Measurements from ENCODE around the gene KRTAP3-1.
"Not testable (repeated sequence)": the region's sequence is repeated elsewhere in the genome, so short reads cannot be mapped to it uniquely, and the experiment has no call there.

The KRTAP3-1 gene

GRCh38 chr17:41040783-41041571, 32.0 kb upstream of the KRTAP3-1 start, which contains the start of gene KRTAP1-1:
Gene KRTAP1-1, minus strand, starts transcription at chr17:41041450. Its CDS starts 53 bp downstream, at chr17:41041397.
- not testable (repeated sequence) for H3K27ac ChIP-seq (ENCODE audit: insufficient read depth, low read length, poor library complexity, severe bottlenecking); DNase-seq

GRCh38 chr17:41037853-41038350, 29.0 kb upstream of the KRTAP3-1 start:
- H3K9me3 ChIP-seq (ENCODE audit: control insufficient read depth, low read length): no peaks in the 10 kb centered on the region
- H3K4me1 ChIP-seq (ENCODE audit: control insufficient read depth, insufficient read depth, low read length, poor library complexity, severe bottlenecking): no peaks in the 10 kb centered on the region
- DNase-seq: no peak
- H3K27me3 ChIP-seq (replicated peaks; ENCODE audit: control insufficient read depth, insufficient read depth, low read length, poor library complexity, severe bottlenecking): no peaks in the 10 kb centered on the region
- no peak overlapping the region for H3K4me3 ChIP-seq (ENCODE audit: insufficient read depth, low read depth, low read length, poor library complexity, severe bottlenecking)
- no peaks in the 10 kb centered on the region for H3K36me3 ChIP-seq (ENCODE audit: control insufficient read depth, insufficient read depth, low read length)
- no peak overlapping the region for H3K27ac ChIP-seq (ENCODE audit: insufficient read depth, low read length, poor library complexity, severe bottlenecking)

More at GRCh38 chr17:41040783-41041571, 32.0 kb upstream of the KRTAP3-1 start, which contains the start of gene KRTAP1-1:
- H3K27me3 ChIP-seq (replicated peaks; ENCODE audit: control insufficient read depth, insufficient read depth, low read length, poor library complexity, severe bottlenecking); H3K4me3 ChIP-seq (ENCODE audit: insufficient read depth, low read depth, low read length, poor library complexity, severe bottlenecking); H3K36me3 ChIP-seq (ENCODE audit: control insufficient read depth, insufficient read depth, low read length); H3K9me3 ChIP-seq (ENCODE audit: control insufficient read depth, low read length); H3K4me1 ChIP-seq (ENCODE audit: control insufficient read depth, insufficient read depth, low read length, poor library complexity, severe bottlenecking): not testable (repeated sequence)

DNA sequence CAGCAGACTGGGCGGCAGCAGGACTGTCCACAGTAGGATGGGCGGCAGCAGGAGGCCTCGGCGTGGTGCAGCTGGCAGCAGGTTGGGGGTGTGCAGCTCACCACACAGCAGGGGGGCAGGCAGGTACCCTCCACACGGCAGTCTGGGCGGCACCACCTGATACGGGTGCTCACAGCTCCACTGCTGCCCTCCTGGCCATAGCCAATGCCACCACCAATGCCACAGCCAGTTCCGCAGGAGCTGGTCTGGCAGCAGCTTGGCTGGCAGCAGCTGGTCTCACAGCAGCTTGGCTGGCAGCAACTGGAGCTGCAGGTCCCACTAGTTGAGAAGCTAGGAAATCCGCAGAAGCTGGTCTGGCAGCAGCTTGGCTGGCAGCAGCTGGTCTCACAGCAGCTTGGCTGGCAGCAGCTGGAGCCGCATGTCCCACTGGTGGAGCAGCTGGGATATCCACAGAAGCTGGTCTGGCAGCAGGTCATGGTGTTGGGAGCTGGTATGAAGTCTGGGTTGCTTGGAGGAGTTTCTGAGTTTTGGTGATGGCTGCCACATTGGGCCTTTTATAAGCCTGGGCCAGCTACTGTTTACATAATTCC, 25.5 kb upstream of the KRTAP3-1 start, which contains the start of gene KRTAP1-3:
Gene KRTAP1-3, minus strand, starts transcription at position 529 of the 590 bp plus-strand sequence. Its CDS starts 53 bp downstream, at position 476.
- not testable (repeated sequence) for H3K36me3 ChIP-seq (ENCODE audit: control insufficient read depth, insufficient read depth, low read length); H3K4me1 ChIP-seq (ENCODE audit: control insufficient read depth, insufficient read depth, low read length, poor library complexity, severe bottlenecking); DNase-seq; H3K27me3 ChIP-seq (replicated peaks; ENCODE audit: control insufficient read depth, insufficient read depth, low read length, poor library complexity, severe bottlenecking); H3K9me3 ChIP-seq (ENCODE audit: control insufficient read depth, low read length); H3K27ac ChIP-seq (ENCODE audit: insufficient read depth, low read length, poor library complexity, severe bottlenecking); H3K4me3 ChIP-seq (ENCODE audit: insufficient read depth, low read depth, low read length, poor library complexity, severe bottlenecking)

DNA sequence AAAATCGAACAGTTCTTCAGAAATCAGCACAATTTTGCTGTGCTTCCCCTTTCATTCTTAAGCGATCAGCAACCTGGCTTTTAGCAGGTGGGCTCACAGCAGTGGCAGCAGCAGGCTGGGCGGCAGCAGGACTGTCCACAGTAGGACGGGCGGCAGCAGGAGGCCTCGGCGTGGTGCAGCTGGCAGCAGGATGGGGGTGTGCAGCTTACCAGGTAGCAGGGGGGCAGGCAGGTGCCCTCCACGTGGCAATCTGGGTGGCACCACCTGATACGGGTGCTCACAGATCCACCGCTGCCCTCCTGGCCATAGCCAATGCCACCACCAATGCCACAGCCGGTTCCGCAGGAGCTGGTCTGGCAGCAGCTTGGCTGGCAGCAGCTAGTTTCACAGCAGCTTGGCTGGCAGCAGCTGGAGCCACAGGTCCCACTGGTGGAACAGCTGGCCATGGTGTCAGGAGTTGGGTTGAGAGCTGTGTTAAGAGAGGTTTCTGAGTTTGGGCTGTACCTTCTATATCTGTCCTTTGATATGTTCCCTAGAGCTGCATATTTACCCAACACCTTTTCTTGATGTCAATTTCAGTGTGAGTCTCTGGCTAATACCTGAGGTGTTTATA, 20.8 kb upstream of the KRTAP3-1 start, which contains the start of gene KRTAP1-4:
Gene KRTAP1-4, minus strand, starts transcription at position 563 of the 613 bp plus-strand sequence. Its CDS starts 117 bp downstream, at position 446.
- H3K36me3 ChIP-seq (ENCODE audit: control insufficient read depth, insufficient read depth, low read length): no peaks in the 10 kb centered on the region
- no peak for DNase-seq
- no peak within 1 kb of the TSS for H3K4me3 ChIP-seq (ENCODE audit: insufficient read depth, low read depth, low read length, poor library complexity, severe bottlenecking)
- H3K9me3 ChIP-seq (ENCODE audit: control insufficient read depth, low read length): no peaks in the 10 kb centered on the region
- H3K27ac ChIP-seq (ENCODE audit: insufficient read depth, low read length, poor library complexity, severe bottlenecking): no peak within 1 kb of the TSS
- no peaks in the 10 kb centered on the region for H3K4me1 ChIP-seq (ENCODE audit: control insufficient read depth, insufficient read depth, low read length, poor library complexity, severe bottlenecking)
- no peaks in the 10 kb centered on the region for H3K27me3 ChIP-seq (replicated peaks; ENCODE audit: control insufficient read depth, insufficient read depth, low read length, poor library complexity, severe bottlenecking)

- no peaks in the 10 kb centered on the region for H3K27me3 ChIP-seq (replicated peaks; ENCODE audit: control insufficient read depth, insufficient read depth, low read length, poor library complexity, severe bottlenecking)
- H3K4me1 ChIP-seq (ENCODE audit: control insufficient read depth, insufficient read depth, low read length, poor library complexity, severe bottlenecking): no peaks in the 10 kb centered on the region
- DNase-seq: no peak
- H3K9me3 ChIP-seq (ENCODE audit: control insufficient read depth, low read length): no peaks in the 10 kb centered on the region
- no peak within 1 kb of the TSS for H3K4me3 ChIP-seq (ENCODE audit: insufficient read depth, low read depth, low read length, poor library complexity, severe bottlenecking)
- H3K27ac ChIP-seq (ENCODE audit: insufficient read depth, low read length, poor library complexity, severe bottlenecking): no peak within 1 kb of the TSS
- H3K36me3 ChIP-seq (ENCODE audit: control insufficient read depth, insufficient read depth, low read length): no peaks in the 10 kb centered on the region
These were observed 18.0 kb upstream of the KRTAP3-1 start, which contains the start of gene KRTAP1-5 for GRCh38 chr17:41026715-41027471. Gene KRTAP1-5, minus strand, starts transcription at chr17:41027208. Its CDS starts 53 bp downstream, at chr17:41027155.

DNA sequence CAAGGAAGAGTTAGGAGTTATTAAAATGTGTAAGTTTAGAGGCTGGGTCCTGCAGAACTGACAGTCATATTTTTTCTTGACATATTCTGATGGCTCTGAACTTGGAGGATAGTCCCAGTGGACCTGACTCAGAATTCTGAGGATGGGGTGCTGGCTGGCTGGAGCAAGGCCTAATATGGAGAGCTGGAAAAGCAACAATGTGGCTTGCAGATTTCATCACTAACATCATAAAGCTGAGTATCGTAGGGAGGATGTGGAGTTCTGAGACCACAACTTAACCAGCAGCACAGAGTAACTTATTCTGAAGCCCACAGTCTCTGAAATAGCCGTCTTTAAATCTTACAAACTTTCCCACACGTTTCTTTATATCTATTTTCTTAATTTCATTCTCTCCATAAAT, 15.8 kb upstream of the KRTAP3-1 start:
- no peak overlapping the region for H3K27ac ChIP-seq (ENCODE audit: insufficient read depth, low read length, poor library complexity, severe bottlenecking)
- H3K27me3 ChIP-seq (replicated peaks; ENCODE audit: control insufficient read depth, insufficient read depth, low read length, poor library complexity, severe bottlenecking): no peaks in the 10 kb centered on the region
- DNase-seq: no peak
- no peaks in the 10 kb centered on the region for H3K9me3 ChIP-seq (ENCODE audit: control insufficient read depth, low read length)
- no peaks in the 10 kb centered on the region for H3K36me3 ChIP-seq (ENCODE audit: control insufficient read depth, insufficient read depth, low read length)
- no peak overlapping the region for H3K4me3 ChIP-seq (ENCODE audit: insufficient read depth, low read depth, low read length, poor library complexity, severe bottlenecking)
- no peaks in the 10 kb centered on the region for H3K4me1 ChIP-seq (ENCODE audit: control insufficient read depth, insufficient read depth, low read length, poor library complexity, severe bottlenecking)

- no peaks in the 10 kb centered on the region for H3K27me3 ChIP-seq (replicated peaks; ENCODE audit: control insufficient read depth, insufficient read depth, low read length, poor library complexity, severe bottlenecking)
- no peaks in the 10 kb centered on the region for H3K36me3 ChIP-seq (ENCODE audit: control insufficient read depth, insufficient read depth, low read length)
- no peak for DNase-seq
These were observed 11.4 kb upstream of the KRTAP3-1 start for GRCh38 chr17:41020336-41020735.

DNA sequence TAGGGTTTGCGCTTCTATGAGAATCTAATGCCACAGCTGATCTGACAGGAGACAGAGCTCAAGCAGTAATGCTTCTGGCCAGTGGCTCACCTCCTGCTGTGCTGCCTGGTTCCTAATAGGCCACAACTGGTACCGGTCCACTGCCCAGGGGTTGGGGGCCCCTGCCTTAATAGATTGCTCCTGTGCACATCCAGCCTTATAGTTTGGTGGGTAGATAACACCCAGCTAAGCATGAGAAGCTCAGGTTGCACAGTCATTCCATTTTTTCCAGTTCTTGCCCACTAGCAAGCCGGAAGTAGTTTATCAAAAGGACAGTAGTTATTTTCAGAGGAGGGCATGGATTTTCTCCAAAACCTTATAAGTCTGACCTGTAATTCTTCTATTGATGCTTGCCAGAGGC, 10.5 kb upstream of the KRTAP3-1 start:
- no peaks in the 10 kb centered on the region for H3K36me3 ChIP-seq (ENCODE audit: control insufficient read depth, insufficient read depth, low read length)

More at GRCh38 chr17:41020336-41020735, 11.4 kb upstream of the KRTAP3-1 start:
- no peak overlapping the region for H3K27ac ChIP-seq (ENCODE audit: insufficient read depth, low read length, poor library complexity, severe bottlenecking)
- H3K4me3 ChIP-seq (ENCODE audit: insufficient read depth, low read depth, low read length, poor library complexity, severe bottlenecking): no peak overlapping the region
- no peaks in the 10 kb centered on the region for H3K9me3 ChIP-seq (ENCODE audit: control insufficient read depth, low read length)
- H3K4me1 ChIP-seq (ENCODE audit: control insufficient read depth, insufficient read depth, low read length, poor library complexity, severe bottlenecking): no peaks in the 10 kb centered on the region

GRCh38 chr17:41018541-41018940, 9.6 kb upstream of the KRTAP3-1 start:
- H3K9me3 ChIP-seq (ENCODE audit: control insufficient read depth, low read length): no peaks in the 10 kb centered on the region
- H3K4me1 ChIP-seq (ENCODE audit: control insufficient read depth, insufficient read depth, low read length, poor library complexity, severe bottlenecking): no peaks in the 10 kb centered on the region
- no peak for DNase-seq
- H3K27ac ChIP-seq (ENCODE audit: insufficient read depth, low read length, poor library complexity, severe bottlenecking): no peak overlapping the region
- H3K36me3 ChIP-seq (ENCODE audit: control insufficient read depth, insufficient read depth, low read length): no peaks in the 10 kb centered on the region
- no peak overlapping the region for H3K4me3 ChIP-seq (ENCODE audit: insufficient read depth, low read depth, low read length, poor library complexity, severe bottlenecking)
- no peaks in the 10 kb centered on the region for H3K27me3 ChIP-seq (replicated peaks; ENCODE audit: control insufficient read depth, insufficient read depth, low read length, poor library complexity, severe bottlenecking)

More for the DNA sequence above, 10.5 kb upstream of the KRTAP3-1 start:
- DNase-seq: no peak
- H3K27me3 ChIP-seq (replicated peaks; ENCODE audit: control insufficient read depth, insufficient read depth, low read length, poor library complexity, severe bottlenecking): no peaks in the 10 kb centered on the region
- no peak overlapping the region for H3K4me3 ChIP-seq (ENCODE audit: insufficient read depth, low read depth, low read length, poor library complexity, severe bottlenecking)
- no peaks in the 10 kb centered on the region for H3K9me3 ChIP-seq (ENCODE audit: control insufficient read depth, low read length)
- no peaks in the 10 kb centered on the region for H3K4me1 ChIP-seq (ENCODE audit: control insufficient read depth, insufficient read depth, low read length, poor library complexity, severe bottlenecking)
- no peak overlapping the region for H3K27ac ChIP-seq (ENCODE audit: insufficient read depth, low read length, poor library complexity, severe bottlenecking)
